Fibroblast of villous mesenchyme (primary cell): Measurements from ENCODE around the gene DMBX1. TPM values are rescaled to one million over a fixed set of nuclear protein-coding genes. Genes with fewer than 3 reads are reported as not detected.

Experiments used
- DNase-seq: peaks from one replicate; pipeline ENCODE4 v3.0.0-alpha.2; 2010; ENCODE audit warnings: low read depth
- H3K4me3 ChIP-seq: 2 replicates; pipeline ENCODE4 v1.5.1; 2011; ENCODE audit warnings: low read depth, mild to moderate bottlenecking, low read length
- CTCF ChIP-seq: IDR thresholded peaks from 2 replicates; pipeline ENCODE4 v1.5.1; 2012; ENCODE audit warnings: low read depth, mild to moderate bottlenecking, low read length; ENCODE audit not compliant: insufficient read depth
- total RNA-seq: library from RNA; depleted of rRNA; stranded (reverse); fragments of >200 nt; gene quantifications from 2 replicates; pipeline ENCODE4 v1.2.3, GENCODE V29; 2012

DMBX1 gene
- total RNA-seq, 1 donor, result not detected

GRCh38 chr1:46512792-46513190 lies 23.2 kb downstream of the DMBX1 start:
- no peak for DNase-seq
- H3K4me3 ChIP-seq, result no peak overlapping the region
- no peak for TF ChIP-seq CTCF

- TF ChIP-seq CTCF, result no peak
- DNase-seq, result no peak
- no peak overlapping the region for H3K4me3 ChIP-seq
These were observed 23.9 kb downstream of the DMBX1 start for GRCh38 chr1:46513536-46513935.

- DNase-seq, result no peak
- H3K4me3 ChIP-seq, result no peak overlapping the region
- no peak for TF ChIP-seq CTCF
These were observed 25.9 kb downstream of the DMBX1 start for GRCh38 chr1:46515576-46515975.

- no peak overlapping the region for H3K4me3 ChIP-seq
- TF ChIP-seq CTCF, result no peak
- DNase-seq, result no peak
These were observed 26.7 kb downstream of the DMBX1 start for GRCh38 chr1:46516200-46516950.

GRCh38 chr1:46517010-46517600 lies 27.5 kb downstream of the DMBX1 start:
- no peak for TF ChIP-seq CTCF
- no peak for DNase-seq
- H3K4me3 ChIP-seq, result no peak overlapping the region

- no peak for TF ChIP-seq CTCF
- H3K4me3 ChIP-seq, result no peak overlapping the region
- DNase-seq, result no peak
These were observed 28.4 kb downstream of the DMBX1 start for GRCh38 chr1:46517932-46518498.
